GM23338 (cell line): ENCODE results near the gene WRAP53. TPM values are rescaled to one million over a fixed set of nuclear protein-coding genes. Genes with fewer than 3 reads are reported as not detected.

Experiments
- ATAC-seq: fragments of 200-7000 bp; cut with Tn5 transposase; 3 replicates; pipeline ENCODE4 v1.9.1; 2020
- DNase-seq: peaks from one replicate; pipeline ENCODE4 v3.0.0-alpha.2; 2015; ENCODE audit warnings: low spot score
- H2AFZ ChIP-seq: fragments of 200-600 bp; sonication (generic); 2 replicates; pipeline ENCODE4 v1.8.0; 2016; ENCODE audit warnings: antibody characterized with exemption, mild to moderate bottlenecking, moderate library complexity
- H3F3A ChIP-seq: fragments of 200-600 bp; sonication (generic); replicated peaks from 2 replicates; pipeline ENCODE4 v1.8.0; 2017; ENCODE audit warnings: antibody characterized with exemption, mixed run types, low read depth
- H3K27ac ChIP-seq: fragments of 200-600 bp; sonication (generic); 2 replicates; pipeline ENCODE4 v1.6.1; 2016; ENCODE audit warnings: low read depth
- H3K27me3 ChIP-seq: fragments of 200-600 bp; sonication (generic); 2 replicates; pipeline ENCODE4 v1.8.0; 2016; ENCODE audit warnings: mild to moderate bottlenecking, mixed run types, moderate library complexity; ENCODE audit not compliant: insufficient read depth
- H3K36me3 ChIP-seq: fragments of 200-600 bp; sonication (generic); 2 replicates; pipeline ENCODE4 v1.8.0; 2016; ENCODE audit warnings: mild to moderate bottlenecking; ENCODE audit not compliant: insufficient read depth
- H3K4me1 ChIP-seq: fragments of 200-600 bp; sonication (generic); 2 replicates; pipeline ENCODE4 v1.8.0; 2016; ENCODE audit warnings: mild to moderate bottlenecking, moderate library complexity; ENCODE audit not compliant: insufficient read depth
- H3K4me2 ChIP-seq: fragments of 200-600 bp; sonication (generic); 2 replicates; pipeline ENCODE4 v1.7.1; 2017; ENCODE audit warnings: mixed run types
- H3K4me3 ChIP-seq: fragments of 200-600 bp; sonication (generic); 2 replicates; pipeline ENCODE4 v1.6.1; 2016; ENCODE audit warnings: mixed run types
- H3K79me2 ChIP-seq: fragments of 200-600 bp; sonication (generic); replicated peaks from 2 replicates; pipeline ENCODE4 v1.8.0; 2017; ENCODE audit warnings: mild to moderate bottlenecking; ENCODE audit not compliant: insufficient read depth
- H3K9me2 ChIP-seq: fragments of 200-600 bp; sonication (generic); 2 replicates; pipeline ENCODE4 v1.8.0; 2017; ENCODE audit not compliant: insufficient read depth
- H4K20me1 ChIP-seq: fragments of 200-600 bp; sonication (generic); replicated peaks from 2 replicates; pipeline ENCODE4 v1.8.0; 2017; ENCODE audit warnings: mild to moderate bottlenecking; ENCODE audit not compliant: insufficient read depth
- H3K27ac Mint-ChIP-seq: 2 replicates; pipeline ENCODE4 v1.8.0; 2020; ENCODE audit warnings: inconsistent platforms, mild to moderate bottlenecking, moderate library complexity, mixed read lengths
- H3K27me3 Mint-ChIP-seq: 3 replicates; pipeline ENCODE4 v1.8.0; 2022; ENCODE audit warnings: low read depth, mild to moderate bottlenecking, moderate library complexity, mixed read lengths, inconsistent platforms; ENCODE audit not compliant: insufficient read depth, poor library complexity
- H3K36me3 Mint-ChIP-seq: 3 replicates; pipeline ENCODE4 v1.8.0; 2021; ENCODE audit warnings: low read depth, mild to moderate bottlenecking, inconsistent platforms, moderate library complexity, mixed read lengths
- H3K4me1 Mint-ChIP-seq: 3 replicates; pipeline ENCODE4 v1.8.0; 2020; ENCODE audit warnings: mild to moderate bottlenecking, inconsistent platforms, mixed read lengths
- H3K4me3 Mint-ChIP-seq: 3 replicates; pipeline ENCODE4 v1.8.0; 2021; ENCODE audit warnings: moderate library complexity, mild to moderate bottlenecking, inconsistent platforms, mixed read lengths
- H3K9me3 Mint-ChIP-seq: 3 replicates; pipeline ENCODE4 v1.8.0; 2020; ENCODE audit warnings: moderate library complexity, mild to moderate bottlenecking, inconsistent platforms, mixed read lengths
- CREB1 ChIP-seq: fragments of 250-450 bp; sonication (Bioruptor Pico); IDR thresholded peaks from 2 replicates; pipeline ENCODE4 v1.5.0; 2020; ENCODE audit warnings: low read depth, mild to moderate bottlenecking, moderate library complexity
- EZH2 ChIP-seq: fragments of 200-600 bp; sonication (generic); IDR thresholded peaks from one replicate; pipeline ENCODE4 v1.8.0; 2017; ENCODE audit warnings: antibody characterized with exemption, mild to moderate bottlenecking, low read depth; ENCODE audit not compliant: unreplicated experiment
- EZH2phosphoT487 ChIP-seq: fragments of 200-600 bp; sonication (generic); IDR thresholded peaks from one replicate; pipeline ENCODE4 v1.8.1; 2018; ENCODE audit warnings: antibody characterized with exemption; ENCODE audit not compliant: unreplicated experiment
- POLR2AphosphoS5 ChIP-seq: IDR thresholded peaks from 2 replicates; pipeline ENCODE4 v1.6.1; 2016; ENCODE audit warnings: antibody characterized with exemption, low read depth
- STAT1 ChIP-seq: IDR thresholded peaks from one replicate; pipeline ENCODE4 v1.6.1; 2016; ENCODE audit warnings: antibody characterized with exemption; ENCODE audit not compliant: unreplicated experiment
- ZNF114 ChIP-seq: fragments of 250-450 bp; sonication (Bioruptor Pico); IDR thresholded peaks from 2 replicates; pipeline ENCODE4 v1.5.0; 2020; ENCODE audit warnings: mild to moderate bottlenecking, moderate library complexity
- polyA plus RNA-seq: library from polyadenylated mRNA; unstranded; fragments of >200 nt; fragmentation: Nextera tagmentation; extraction: Ambion mirVana; gene quantifications from 2 replicates; pipeline ENCODE4 v1.2.1, GENCODE V29; 2016
- total RNA-seq: library from RNA; depleted of rRNA; stranded (reverse); fragments of >200 nt; shearing (Covaris generic); gene quantifications from 2 replicates; pipeline ENCODE4 v1.2.3, GENCODE V29; 2014
- TF ChIP-seq, protein P1 (sequence below): fragments of 250-450 bp; sonication (Bioruptor Pico); IDR thresholded peaks from 2 replicates; pipeline ENCODE4 v1.5.0; 2020; ENCODE audit warnings: mild to moderate bottlenecking, moderate library complexity
- TF ChIP-seq, protein P2 (sequence below): IDR thresholded peaks from 2 replicates; pipeline ENCODE4 v1.6.1; 2016; ENCODE audit warnings: antibody characterized with exemption
- TF ChIP-seq, protein P3 (sequence below), 2 experiments: fragments of 200-600 bp in 1 of 2; sonication (generic) in 1 of 2; conservative IDR thresholded peaks; 2 replicates each; pipeline versions ENCODE4 v1.5.1 to v1.6.1; 2016 to 2017; ENCODE audit warnings: antibody characterized with exemption in 2 of 2, low read depth in 2 of 2, mild to moderate bottlenecking in 2 of 2, moderate library complexity in 1 of 2

WRAP53 gene
- total and polyA plus RNA-seq, 2 experiments from 2014 or later: 28.1 to 33.3 TPM

DNA sequence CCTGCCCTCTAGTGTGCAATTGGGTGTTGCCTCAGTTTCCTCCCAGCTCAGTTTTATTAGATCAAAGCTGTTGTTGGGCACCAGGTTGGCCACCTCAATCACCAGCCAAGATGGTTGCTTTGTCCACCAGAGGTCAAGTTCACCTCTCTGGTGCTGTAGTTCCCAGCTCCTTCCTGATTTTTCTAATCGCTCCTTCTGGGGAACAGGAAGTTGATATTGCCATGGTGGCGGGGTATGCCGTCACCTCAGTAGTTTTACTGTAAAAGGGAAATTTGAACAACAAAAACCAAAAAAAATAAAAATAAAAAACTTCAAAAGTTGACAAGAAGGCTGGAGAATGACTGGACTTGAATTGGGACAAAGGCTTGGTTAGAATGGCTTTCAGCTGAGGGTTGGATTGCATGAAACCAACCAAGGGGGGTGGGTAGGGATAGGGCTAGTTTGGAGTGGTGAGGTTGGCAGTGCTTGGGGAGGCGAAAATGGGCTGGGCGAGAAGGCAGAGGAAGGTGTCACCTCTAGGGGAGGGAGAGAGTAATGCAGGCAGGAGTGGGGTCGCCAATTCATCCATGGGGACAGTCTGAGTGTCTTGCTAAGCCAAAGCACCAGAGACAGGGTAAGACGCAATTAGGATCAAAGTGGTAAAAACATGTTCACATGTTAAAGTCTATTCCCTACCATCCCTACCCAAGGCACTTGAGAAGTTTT, 22.9 kb downstream of the WRAP53 start:
- H3K36me3 ChIP-seq: no peaks in the 10 kb centered on the region
- H4K20me1 ChIP-seq: no peaks in the 10 kb centered on the region
- H3K4me1 Mint-ChIP-seq: peaks cover 43% of the 10 kb centered on the region
- H3K36me3 Mint-ChIP-seq: 0 out of 3 replicates have a peak, but pooled peaks cover 4% of the 10 kb centered on the region
- 0 out of 2 replicates have a peak, but pooled peaks cover 11% of the 10 kb centered on the region for H3F3A ChIP-seq
- H3K27ac Mint-ChIP-seq: no peak overlapping the region
- H2AFZ ChIP-seq: no peak overlapping the region
- H3K9me2 ChIP-seq: 0 out of 2 replicates have a peak, but pooled peaks cover 8% of the 10 kb centered on the region
- H3K4me1 ChIP-seq: peaks cover 29% of the 10 kb centered on the region
- peak; percentile 70 for DNase-seq
- H3K27ac ChIP-seq: no peak overlapping the region
- H3K27me3 Mint-ChIP-seq: peaks cover 16% of the 10 kb centered on the region
- no peak overlapping the region for H3K4me3 ChIP-seq
- H3K4me2 ChIP-seq: peak overlapping the region; percentile 42; the same call in 1 of the 2 replicates
- no peaks in the 10 kb centered on the region; the same call in 2 of the 3 replicates for H3K9me3 Mint-ChIP-seq
- H3K79me2 ChIP-seq: no peaks in the 10 kb centered on the region
- no peak for TF ChIP-seq STAT1
- TF ChIP-seq, protein P1, sequence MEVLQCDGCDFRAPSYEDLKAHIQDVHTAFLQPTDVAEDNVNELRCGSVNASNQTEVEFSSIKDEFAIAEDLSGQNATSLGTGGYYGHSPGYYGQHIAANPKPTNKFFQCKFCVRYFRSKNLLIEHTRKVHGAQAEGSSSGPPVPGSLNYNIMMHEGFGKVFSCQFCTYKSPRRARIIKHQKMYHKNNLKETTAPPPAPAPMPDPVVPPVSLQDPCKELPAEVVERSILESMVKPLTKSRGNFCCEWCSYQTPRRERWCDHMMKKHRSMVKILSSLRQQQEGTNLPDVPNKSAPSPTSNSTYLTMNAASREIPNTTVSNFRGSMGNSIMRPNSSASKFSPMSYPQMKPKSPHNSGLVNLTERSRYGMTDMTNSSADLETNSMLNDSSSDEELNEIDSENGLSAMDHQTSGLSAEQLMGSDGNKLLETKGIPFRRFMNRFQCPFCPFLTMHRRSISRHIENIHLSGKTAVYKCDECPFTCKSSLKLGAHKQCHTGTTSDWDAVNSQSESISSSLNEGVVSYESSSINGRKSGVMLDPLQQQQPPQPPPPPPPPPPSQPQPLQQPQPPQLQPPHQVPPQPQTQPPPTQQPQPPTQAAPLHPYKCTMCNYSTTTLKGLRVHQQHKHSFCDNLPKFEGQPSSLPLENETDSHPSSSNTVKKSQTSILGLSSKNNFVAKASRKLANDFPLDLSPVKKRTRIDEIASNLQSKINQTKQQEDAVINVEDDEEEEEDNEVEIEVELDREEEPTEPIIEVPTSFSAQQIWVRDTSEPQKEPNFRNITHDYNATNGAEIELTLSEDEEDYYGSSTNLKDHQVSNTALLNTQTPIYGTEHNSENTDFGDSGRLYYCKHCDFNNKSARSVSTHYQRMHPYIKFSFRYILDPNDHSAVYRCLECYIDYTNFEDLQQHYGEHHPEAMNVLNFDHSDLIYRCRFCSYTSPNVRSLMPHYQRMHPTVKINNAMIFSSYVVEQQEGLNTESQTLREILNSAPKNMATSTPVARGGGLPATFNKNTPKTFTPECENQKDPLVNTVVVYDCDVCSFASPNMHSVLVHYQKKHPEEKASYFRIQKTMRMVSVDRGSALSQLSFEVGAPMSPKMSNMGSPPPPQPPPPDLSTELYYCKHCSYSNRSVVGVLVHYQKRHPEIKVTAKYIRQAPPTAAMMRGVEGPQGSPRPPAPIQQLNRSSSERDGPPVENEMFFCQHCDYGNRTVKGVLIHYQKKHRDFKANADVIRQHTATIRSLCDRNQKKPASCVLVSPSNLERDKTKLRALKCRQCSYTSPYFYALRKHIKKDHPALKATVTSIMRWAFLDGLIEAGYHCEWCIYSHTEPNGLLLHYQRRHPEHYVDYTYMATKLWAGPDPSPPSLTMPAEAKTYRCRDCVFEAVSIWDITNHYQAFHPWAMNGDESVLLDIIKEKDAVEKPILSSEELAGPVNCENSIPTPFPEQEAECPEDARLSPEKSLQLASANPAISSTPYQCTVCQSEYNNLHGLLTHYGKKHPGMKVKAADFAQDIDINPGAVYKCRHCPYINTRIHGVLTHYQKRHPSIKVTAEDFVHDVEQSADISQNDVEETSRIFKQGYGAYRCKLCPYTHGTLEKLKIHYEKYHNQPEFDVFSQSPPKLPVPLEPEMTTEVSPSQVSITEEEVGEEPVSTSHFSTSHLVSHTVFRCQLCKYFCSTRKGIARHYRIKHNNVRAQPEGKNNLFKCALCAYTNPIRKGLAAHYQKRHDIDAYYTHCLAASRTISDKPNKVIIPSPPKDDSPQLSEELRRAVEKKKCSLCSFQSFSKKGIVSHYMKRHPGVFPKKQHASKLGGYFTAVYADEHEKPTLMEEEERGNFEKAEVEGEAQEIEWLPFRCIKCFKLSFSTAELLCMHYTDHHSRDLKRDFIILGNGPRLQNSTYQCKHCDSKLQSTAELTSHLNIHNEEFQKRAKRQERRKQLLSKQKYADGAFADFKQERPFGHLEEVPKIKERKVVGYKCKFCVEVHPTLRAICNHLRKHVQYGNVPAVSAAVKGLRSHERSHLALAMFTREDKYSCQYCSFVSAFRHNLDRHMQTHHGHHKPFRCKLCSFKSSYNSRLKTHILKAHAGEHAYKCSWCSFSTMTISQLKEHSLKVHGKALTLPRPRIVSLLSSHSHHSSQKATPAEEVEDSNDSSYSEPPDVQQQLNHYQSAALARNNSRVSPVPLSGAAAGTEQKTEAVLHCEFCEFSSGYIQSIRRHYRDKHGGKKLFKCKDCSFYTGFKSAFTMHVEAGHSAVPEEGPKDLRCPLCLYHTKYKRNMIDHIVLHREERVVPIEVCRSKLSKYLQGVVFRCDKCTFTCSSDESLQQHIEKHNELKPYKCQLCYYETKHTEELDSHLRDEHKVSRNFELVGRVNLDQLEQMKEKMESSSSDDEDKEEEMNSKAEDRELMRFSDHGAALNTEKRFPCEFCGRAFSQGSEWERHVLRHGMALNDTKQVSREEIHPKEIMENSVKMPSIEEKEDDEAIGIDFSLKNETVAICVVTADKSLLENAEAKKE: no peak
- TF ChIP-seq EZH2phosphoT487: no peak
- TF ChIP-seq EZH2: no peak
- TF ChIP-seq CREB1 (CRISPR knock-in tag): no peak; the same call in 1 of the 2 replicates
- TF ChIP-seq, protein P2, sequence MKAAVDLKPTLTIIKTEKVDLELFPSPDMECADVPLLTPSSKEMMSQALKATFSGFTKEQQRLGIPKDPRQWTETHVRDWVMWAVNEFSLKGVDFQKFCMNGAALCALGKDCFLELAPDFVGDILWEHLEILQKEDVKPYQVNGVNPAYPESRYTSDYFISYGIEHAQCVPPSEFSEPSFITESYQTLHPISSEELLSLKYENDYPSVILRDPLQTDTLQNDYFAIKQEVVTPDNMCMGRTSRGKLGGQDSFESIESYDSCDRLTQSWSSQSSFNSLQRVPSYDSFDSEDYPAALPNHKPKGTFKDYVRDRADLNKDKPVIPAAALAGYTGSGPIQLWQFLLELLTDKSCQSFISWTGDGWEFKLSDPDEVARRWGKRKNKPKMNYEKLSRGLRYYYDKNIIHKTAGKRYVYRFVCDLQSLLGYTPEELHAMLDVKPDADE: no peak
- no peak for TF ChIP-seq POLR2AphosphoS5
- TF ChIP-seq ZNF114 (CRISPR knock-in tag): no peak
- TF ChIP-seq, protein P3, sequence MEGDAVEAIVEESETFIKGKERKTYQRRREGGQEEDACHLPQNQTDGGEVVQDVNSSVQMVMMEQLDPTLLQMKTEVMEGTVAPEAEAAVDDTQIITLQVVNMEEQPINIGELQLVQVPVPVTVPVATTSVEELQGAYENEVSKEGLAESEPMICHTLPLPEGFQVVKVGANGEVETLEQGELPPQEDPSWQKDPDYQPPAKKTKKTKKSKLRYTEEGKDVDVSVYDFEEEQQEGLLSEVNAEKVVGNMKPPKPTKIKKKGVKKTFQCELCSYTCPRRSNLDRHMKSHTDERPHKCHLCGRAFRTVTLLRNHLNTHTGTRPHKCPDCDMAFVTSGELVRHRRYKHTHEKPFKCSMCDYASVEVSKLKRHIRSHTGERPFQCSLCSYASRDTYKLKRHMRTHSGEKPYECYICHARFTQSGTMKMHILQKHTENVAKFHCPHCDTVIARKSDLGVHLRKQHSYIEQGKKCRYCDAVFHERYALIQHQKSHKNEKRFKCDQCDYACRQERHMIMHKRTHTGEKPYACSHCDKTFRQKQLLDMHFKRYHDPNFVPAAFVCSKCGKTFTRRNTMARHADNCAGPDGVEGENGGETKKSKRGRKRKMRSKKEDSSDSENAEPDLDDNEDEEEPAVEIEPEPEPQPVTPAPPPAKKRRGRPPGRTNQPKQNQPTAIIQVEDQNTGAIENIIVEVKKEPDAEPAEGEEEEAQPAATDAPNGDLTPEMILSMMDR (conservative IDR thresholded peaks at IDR 0.05; ENCODE audit: low read depth in 2 of 2): peak; percentile 48 to 55
- peak; percentile 80 for ATAC-seq
- H3K27me3 ChIP-seq: peaks cover 8% of the 10 kb centered on the region
- peak overlapping the region; percentile 30; the same call in 1 of the 3 replicates for H3K4me3 Mint-ChIP-seq
